Measurements from ENCODE around the gene RPS15. TPM values are rescaled to one million over a fixed set of nuclear protein-coding genes. Genes with fewer than 3 reads are reported as not detected.

The RPS15 gene
- total RNA-seq, 3 donors from 2014 or later: 748 to 897 (median 892) TPM

- Histone ChIP-seq H3K9me3 (no peaks in the 10 kb centered on the region), H3K36me3 (ENCODE audit: low read depth) (no peaks in the 10 kb centered on the region), H3K4me1 (ENCODE audit: low read depth) (peaks cover 43% of the 10 kb centered on the region), H3K4me3 (no peak overlapping the region)
- TF ChIP-seq CTCF (IDR thresholded peaks at IDR 0.05): no peak
- DNase-seq (peak in 1 of 3 donors; percentile 49), ATAC-seq (no peak)
- intact Hi-C loops (cut with DNase I, micrococcal nuclease): no loop called here
Observed at GRCh38 chr19:1471515-1472160, 33.4 kb downstream of the RPS15 start.

GRCh38 chr19:1472231-1473084 lies 34.3 kb downstream of the RPS15 start:
- H3K9me3 ChIP-seq: no peaks in the 10 kb centered on the region
- ATAC-seq (no peak), DNase-seq (peak in 1 of 3 donors; percentile 51)
- no peak overlapping the region for H3K4me3 ChIP-seq
- intact Hi-C loops (cut with DNase I, micrococcal nuclease): no loop called here
- TF ChIP-seq CTCF (IDR thresholded peaks at IDR 0.05): no peak
- H3K4me1 ChIP-seq (ENCODE audit: low read depth): peaks cover 38% of the 10 kb centered on the region
- H3K36me3 ChIP-seq (ENCODE audit: low read depth): no peaks in the 10 kb centered on the region

GRCh38 chr19:1473085-1473851 lies 35.1 kb downstream of the RPS15 start:
- H3K36me3 ChIP-seq (ENCODE audit: low read depth): no peaks in the 10 kb centered on the region
- H3K4me1 ChIP-seq (ENCODE audit: low read depth): peaks cover 38% of the 10 kb centered on the region
- no peak for TF ChIP-seq CTCF (IDR thresholded peaks at IDR 0.05)
- DNase-seq (peak in 2 of 3 donors; percentile 22 to 27), ATAC-seq (no peak)
- no peaks in the 10 kb centered on the region for H3K9me3 ChIP-seq
- no peak overlapping the region for H3K4me3 ChIP-seq
- intact Hi-C loops (cut with DNase I, micrococcal nuclease): no loop called here

- Histone ChIP-seq H3K4me3 (no peak overlapping the region), H3K36me3 (ENCODE audit: low read depth) (no peaks in the 10 kb centered on the region), H3K4me1 (ENCODE audit: low read depth) (peaks cover 36% of the 10 kb centered on the region), H3K9me3 (no peaks in the 10 kb centered on the region)
- no peak for DNase-seq
- intact Hi-C loops (cut with DNase I, micrococcal nuclease): no loop called here
- ATAC-seq: no peak
- TF ChIP-seq CTCF (IDR thresholded peaks at IDR 0.05): no peak
Observed at GRCh38 chr19:1474011-1474764, 36.0 kb downstream of the RPS15 start.

GRCh38 chr19:1474765-1475351 lies 36.7 kb downstream of the RPS15 start:
- ATAC-seq (no peak), DNase-seq (peak in 1 of 3 donors; percentile 51)
- no peak for TF ChIP-seq CTCF (IDR thresholded peaks at IDR 0.05)
- no peak overlapping the region for H3K4me3 ChIP-seq
- H3K9me3 ChIP-seq: no peaks in the 10 kb centered on the region
- intact Hi-C loops (cut with DNase I, micrococcal nuclease): no loop called here
- peaks cover 32% of the 10 kb centered on the region for H3K4me1 ChIP-seq (ENCODE audit: low read depth)
- H3K36me3 ChIP-seq (ENCODE audit: low read depth): no peaks in the 10 kb centered on the region
